EH (cell line): ENCODE results near the gene NFATC2IP.
A peak's percentile ranks its signal among the peaks of the same experiment; 100 is the strongest.
"Not testable (repeated sequence)": the region's sequence is repeated elsewhere in the genome, so short reads cannot be mapped to it uniquely, and the experiment has no call there.

Experiments used
- DNase-seq: peaks from one replicate; pipeline ENCODE4 v3.0.0-alpha.2; 2015; ENCODE audit warnings: low read depth

Gene NFATC2IP

DNA sequence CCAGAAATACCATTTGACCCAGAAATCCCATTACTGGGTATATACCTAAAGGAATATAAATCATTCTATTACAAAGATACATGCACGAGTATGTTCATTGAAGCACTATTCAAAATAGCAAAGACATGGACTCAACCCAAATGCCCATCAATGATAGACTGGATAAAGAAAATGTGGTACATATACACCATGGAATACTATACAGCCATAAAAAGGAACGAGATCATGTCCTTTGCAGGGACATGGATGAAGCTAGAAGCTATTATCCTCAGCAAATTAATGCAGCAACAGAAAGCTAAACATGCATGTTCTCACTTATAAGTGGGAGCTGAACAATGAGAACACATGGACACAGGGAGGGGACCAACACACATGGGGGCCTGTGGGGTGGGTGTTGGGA lies 24.5 kb upstream of the NFATC2IP start:
- DNase-seq: not testable (repeated sequence)

DNA sequence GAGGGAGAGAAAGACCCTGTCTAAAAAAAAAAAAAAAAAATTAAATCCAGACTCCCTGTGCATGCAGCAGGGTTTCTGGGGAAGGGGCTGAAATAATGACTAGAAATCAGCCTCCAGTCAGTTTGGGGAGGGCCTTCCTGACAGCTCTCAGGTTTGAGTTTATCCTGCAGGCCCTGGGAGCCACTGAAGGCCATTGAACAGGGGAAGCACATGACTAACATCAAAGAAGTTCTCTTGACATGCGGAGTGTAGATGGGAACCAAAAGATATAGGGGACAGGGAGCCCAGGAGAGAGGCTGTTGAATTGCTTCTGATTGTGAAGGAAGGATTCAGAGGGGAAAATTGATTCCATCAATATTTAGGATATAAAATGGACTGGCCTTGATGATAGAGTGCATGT lies 22.9 kb upstream of the NFATC2IP start:
- no peak for DNase-seq

DNA sequence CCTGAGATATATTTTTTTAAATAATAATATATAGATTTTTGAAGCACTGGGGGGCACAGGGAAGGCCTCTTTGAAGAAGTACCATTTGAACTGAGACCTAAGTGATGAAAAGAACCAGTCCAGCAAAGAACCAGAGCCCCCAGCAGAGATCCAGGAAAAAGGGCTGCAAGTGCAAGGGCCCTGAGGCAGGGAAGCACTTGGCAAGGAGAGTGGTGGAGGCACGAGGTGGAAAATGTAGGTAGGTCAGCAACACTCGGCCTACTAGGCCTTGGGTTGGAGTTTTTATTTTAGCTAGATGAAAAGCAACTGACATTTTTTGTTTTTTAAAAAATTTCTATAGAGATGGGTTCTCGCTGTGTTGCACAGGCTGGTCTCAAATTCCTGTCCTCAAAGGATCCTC lies 20.5 kb upstream of the NFATC2IP start:
- no peak for DNase-seq

DNA sequence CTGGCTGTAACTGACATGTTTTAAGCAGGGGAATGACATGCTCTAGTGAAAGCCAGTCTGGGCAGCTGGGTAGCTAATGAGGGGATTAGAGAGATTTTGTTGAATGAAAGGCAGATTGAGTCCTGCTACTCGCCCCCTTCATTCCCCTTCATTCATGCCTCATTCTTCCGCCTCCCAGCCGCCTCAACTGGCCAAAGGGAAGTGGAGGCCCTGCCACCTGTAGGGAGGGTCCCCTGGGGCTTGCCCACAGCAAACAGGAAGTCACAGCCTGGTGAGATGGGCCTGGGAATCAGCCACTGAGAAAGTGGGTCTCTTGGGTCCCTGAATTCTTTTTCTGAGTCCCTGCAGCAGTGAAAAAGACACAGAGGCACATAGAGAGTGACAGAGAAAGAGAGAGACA lies 20.1 kb upstream of the NFATC2IP start:
- no peak for DNase-seq

DNA sequence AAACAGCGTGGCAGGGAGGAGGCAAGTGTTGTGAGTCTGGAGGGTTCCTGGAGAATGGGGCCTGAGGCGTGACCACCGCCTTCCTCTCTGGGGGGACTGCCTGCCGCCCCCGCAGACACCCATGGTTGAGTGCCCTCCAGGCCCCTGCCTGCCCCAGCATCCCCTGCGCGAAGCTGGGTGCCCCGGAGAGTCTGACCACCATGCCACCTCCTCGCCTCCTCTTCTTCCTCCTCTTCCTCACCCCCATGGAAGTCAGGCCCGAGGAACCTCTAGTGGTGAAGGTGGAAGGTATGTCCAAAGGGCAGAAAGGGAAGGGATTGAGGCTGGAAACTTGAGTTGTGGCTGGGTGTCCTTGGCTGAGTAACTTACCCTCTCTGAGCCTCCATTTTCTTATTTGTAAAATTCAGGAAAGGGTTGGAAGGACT lies 18.9 kb upstream of the NFATC2IP start, which contains the start of gene CD19:
Gene CD19 (plus strand): TSS at position 171 of the 425 bp plus-strand sequence. CDS start 30 bp downstream, at position 201.
- no peak for DNase-seq

DNA sequence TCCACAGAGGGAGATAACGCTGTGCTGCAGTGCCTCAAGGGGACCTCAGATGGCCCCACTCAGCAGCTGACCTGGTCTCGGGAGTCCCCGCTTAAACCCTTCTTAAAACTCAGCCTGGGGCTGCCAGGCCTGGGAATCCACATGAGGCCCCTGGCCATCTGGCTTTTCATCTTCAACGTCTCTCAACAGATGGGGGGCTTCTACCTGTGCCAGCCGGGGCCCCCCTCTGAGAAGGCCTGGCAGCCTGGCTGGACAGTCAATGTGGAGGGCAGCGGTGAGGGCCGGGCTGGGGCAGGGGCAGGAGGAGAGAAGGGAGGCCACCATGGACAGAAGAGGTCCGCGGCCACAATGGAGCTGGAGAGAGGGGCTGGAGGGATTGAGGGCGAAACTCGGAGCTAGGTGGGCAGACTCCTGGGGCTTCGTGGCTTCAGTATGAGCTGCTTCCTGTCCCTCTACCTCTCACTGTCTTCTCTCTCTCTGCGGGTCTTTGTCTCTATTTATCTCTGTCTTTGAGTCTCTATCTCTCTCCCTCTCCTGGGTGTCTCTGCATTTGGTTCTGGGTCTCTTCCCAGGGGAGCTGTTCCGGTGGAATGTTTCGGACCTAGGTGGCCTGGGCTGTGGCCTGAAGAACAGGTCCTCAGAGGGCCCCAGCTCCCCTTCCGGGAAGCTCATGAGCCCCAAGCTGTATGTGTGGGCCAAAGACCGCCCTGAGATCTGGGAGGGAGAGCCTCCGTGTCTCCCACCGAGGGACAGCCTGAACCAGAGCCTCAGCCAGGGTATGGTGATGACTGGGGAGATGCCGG lies 18.2 kb upstream of the NFATC2IP start:
- no peak for DNase-seq

DNA sequence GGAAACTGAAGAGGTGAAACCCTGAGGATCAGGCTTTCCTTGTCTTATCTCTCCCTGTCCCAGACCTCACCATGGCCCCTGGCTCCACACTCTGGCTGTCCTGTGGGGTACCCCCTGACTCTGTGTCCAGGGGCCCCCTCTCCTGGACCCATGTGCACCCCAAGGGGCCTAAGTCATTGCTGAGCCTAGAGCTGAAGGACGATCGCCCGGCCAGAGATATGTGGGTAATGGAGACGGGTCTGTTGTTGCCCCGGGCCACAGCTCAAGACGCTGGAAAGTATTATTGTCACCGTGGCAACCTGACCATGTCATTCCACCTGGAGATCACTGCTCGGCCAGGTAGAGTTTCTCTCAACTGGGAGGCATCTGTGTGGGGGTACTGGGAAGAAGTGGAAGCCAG lies 17.6 kb upstream of the NFATC2IP start:
- no peak for DNase-seq

DNA sequence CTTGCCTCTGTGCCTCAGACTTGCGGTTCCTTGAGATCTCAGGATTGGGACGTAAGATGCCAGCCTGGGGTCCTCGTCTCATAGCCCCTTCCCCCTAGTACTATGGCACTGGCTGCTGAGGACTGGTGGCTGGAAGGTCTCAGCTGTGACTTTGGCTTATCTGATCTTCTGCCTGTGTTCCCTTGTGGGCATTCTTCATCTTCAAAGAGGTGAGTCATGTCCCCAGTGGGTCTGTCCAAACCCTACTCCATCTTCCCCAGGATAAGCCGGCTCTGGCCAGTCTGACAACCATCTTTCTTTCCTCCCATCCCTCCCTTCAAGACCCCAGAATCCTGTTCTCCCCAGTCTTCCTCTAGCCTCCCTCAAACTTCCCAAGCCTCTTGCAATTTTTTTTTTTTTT lies 15.4 kb upstream of the NFATC2IP start:
- DNase-seq: peak; percentile 10

DNA sequence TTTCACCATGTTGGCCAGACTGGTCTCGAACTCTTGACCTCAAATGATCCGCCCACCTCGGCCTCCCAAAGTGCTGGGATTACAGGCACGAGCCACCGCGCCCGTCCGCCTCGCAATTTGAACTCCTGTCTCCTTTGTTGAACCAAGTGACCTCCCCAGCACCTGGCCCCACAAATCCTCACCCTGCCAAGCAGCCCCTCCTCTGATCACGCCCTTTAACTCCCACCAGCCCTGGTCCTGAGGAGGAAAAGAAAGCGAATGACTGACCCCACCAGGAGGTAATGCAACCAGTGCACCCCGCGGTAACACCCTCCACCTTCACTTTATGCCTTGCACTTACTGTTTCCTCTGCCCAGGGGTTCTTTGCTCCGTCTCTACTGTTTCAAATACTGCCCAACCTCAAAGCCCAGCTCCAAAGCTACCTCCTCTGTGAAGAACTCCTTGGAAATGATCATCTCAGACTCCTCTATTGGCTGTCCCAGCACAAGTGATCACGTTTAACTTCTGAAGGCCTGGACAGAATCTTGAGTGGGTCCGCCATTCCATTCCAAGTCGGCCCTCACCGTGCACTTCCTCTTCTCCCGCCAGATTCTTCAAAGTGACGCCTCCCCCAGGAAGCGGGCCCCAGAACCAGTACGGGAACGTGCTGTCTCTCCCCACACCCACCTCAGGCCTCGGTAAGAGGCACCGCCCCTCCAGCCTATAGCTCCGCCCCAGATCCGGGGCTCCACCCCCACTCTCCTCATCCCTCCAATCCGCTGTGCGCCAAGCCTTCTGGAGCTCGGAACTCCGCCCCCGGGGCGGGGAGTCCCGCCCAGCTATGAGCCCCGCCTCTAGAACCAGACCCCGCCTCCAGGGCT lies 14.6 kb upstream of the NFATC2IP start:
- peak; percentile 72 for DNase-seq

DNA sequence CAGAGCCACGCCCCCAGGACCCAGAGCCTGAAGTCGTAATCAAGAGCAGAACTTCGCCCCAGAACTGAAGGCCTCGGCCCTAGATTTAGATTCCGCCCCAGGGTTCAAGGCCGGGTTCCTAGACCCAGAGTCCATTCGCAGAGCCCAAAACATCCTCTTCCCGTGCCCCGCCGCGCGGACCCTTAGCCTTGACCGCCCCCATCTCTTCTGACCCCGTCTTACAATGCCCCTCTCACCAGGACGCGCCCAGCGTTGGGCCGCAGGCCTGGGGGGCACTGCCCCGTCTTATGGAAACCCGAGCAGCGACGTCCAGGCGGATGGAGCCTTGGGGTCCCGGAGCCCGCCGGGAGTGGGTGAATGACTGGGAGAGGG lies 14.0 kb upstream of the NFATC2IP start:
- no peak for DNase-seq

DNA sequence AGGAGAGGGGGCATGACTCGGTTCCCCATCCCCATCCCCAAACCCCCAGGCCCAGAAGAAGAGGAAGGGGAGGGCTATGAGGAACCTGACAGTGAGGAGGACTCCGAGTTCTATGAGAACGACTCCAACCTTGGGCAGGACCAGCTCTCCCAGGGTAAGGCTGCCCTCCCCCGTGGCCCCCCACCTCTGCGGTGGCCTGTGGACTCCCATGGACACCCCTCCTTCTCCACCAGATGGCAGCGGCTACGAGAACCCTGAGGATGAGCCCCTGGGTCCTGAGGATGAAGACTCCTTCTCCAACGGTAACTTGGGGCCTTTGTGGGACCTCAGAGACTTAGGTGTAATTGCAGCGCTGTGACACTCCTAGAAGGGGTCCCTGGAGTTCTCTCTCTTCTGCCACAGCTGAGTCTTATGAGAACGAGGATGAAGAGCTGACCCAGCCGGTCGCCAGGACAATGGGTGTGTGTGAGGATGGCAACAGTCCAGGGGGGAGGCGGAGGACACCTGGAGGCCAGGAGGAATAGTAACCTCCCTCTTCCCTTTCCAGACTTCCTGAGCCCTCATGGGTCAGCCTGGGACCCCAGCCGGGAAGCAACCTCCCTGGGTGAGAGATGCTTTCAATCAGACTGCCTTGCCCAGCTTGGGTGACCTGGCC lies 13.4 kb upstream of the NFATC2IP start:
- no peak for DNase-seq

DNA sequence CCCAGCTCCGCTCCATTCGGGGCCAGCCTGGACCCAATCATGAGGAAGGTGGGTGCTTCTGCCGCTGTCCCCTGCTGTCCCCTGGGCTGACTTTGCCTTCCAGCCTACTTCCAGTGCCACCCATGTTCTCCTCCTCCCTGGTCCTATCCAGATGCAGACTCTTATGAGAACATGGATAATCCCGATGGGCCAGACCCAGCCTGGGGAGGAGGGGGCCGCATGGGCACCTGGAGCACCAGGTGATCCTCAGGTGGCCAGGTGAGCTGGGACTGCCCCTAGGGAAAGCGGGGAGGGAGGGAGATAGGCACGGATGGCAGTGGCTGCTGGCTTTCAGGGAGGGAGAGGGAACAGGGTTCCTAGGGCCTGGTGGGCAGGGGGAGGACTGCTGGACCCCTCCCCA lies 12.0 kb upstream of the NFATC2IP start:
- no peak for DNase-seq

DNA sequence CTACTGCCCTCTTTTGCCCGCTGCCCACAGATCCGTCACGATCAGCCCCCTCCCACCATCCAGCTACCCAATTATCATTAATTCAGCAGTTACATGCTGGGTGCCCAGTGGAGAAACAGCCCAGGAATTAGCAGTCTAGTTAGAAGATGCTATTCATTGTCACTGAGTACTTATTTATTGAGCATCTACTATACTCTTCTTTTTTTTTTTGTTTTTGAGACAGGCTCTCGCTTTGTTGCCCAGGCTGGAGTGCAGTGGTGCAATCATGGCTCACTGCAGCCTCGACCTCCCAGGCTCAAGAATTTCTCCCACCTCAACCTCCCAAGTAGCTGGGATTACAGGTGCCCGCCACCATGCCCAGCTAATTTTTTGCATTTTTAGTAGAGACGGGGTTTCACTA lies 10.9 kb upstream of the NFATC2IP start:
- not testable (repeated sequence) for DNase-seq

DNA sequence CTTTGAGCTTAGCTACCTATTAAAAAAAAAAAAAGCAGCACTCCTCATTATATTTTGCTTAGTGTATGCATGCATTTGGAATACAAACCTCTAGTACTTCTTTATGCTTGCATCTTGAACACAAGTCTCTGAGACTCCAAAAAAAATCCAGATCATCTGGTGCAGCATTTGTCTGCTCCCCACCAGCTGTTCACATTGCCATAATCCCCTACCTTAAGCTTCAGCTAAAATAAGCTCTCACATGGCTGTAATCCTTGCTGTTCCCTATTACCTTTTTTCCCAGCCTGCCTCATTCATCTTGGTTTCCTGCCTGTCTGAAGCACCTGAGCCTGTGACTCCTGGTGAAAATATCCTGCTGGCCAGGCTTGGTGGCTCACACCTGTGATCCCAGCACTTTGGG lies 7.5 kb upstream of the NFATC2IP start:
- DNase-seq: no peak

DNA sequence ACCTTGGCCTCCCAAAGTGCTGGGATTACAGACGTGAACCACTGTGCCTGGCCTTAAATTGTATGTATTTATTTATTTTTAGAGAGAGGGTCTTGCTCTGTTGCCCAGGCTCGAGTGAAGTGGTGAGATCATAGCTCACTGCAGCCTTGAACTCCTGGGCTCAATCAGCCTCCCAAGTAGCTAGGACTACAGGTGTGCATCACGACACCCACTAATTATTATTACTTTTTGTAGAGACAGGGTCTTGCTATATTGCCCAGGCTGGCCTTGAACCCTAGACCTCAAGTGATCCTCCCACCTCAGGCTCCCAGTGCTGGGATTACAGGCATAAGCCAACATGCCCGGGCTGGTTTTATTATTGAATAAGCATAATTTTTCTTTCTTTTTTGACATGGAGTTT lies 4.1 kb upstream of the NFATC2IP start:
- no peak for DNase-seq

DNA sequence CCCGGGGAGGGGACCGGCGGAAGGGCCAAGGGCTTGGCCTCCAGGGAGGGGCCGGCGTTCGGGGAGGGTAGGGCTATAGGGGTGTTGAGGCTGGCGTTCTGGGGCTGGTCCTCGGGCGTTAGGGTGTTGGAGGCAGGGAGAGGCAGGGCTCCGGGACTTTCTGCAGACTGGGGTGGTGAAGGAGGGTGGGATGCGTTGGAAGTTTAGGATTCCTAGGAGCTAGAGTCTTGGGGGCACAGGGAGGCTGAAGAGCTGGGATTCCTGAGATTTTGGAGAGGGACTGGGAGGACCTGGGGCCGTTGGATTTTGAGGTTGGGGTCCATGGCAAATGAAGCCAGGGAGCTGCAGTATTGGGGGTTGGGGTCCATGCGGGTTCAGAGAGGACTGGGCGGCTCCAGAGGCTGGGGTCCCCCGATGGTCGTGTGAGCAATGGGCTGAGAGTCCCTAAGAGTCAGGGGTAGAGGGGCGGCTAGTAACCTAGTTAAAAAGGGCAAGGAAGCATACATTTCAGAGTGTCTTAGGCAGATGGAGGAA lies 740 bp downstream of the NFATC2IP start:
- DNase-seq: peak; percentile 36

DNA sequence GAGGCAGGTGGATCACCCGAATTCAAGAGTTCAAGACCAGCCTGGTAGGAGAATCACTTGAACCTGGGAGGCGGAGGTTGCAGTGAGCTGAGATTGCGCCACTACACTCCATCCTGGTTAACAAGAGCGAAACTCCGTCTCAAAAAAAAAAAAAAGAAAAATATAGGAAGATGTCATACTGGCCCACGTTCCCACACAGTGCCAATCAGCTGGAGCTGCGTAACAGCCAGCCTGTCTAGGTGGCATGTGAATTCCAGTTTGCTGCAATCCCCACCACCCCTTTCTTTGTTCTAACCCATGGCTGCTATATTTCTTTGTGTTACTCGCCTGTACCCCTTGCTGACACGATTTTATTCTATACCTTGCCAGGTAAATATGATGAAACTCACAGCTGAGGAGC lies 7.5 kb downstream of the NFATC2IP start:
- DNase-seq: no peak

DNA sequence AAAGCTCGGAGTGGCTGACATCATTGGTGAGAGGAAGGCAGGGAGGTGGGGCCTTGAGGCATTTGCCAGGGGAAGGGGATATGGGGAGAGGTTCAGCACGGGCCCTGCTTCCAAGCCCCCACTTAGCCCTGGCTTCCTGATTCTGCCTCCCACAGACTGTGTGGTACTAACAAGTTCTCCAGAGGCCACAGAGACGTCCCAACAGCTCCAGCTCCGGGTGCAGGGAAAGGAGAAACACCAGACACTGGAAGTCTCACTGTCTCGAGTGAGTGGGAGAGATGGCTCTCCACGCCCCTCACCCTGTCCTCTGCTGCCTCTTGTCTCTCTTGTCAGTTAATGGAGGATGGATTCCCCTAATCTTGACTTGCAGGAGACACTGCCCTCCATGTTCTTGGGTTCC lies 8.1 kb downstream of the NFATC2IP start:
- no peak for DNase-seq

DNA sequence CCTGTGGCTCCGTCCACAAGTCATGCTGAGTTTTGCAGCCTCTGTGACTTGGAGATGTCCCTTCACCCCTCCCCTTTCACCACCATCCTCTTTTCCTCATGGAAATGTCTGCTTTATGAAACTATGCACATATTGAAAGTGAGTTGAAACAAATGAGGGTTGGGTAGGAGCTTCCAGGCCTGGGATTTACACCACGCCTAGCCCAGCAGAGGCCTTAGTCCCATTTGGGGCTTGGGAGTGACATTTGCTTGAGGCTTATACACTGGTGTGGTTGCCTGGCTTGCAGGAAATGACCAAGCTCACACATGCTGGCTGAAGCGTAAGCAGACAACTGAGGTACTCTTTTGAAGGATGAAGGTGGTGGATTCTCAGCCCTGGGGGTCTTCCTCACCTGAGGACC lies 13.3 kb downstream of the NFATC2IP start:
- no peak for DNase-seq

DNA sequence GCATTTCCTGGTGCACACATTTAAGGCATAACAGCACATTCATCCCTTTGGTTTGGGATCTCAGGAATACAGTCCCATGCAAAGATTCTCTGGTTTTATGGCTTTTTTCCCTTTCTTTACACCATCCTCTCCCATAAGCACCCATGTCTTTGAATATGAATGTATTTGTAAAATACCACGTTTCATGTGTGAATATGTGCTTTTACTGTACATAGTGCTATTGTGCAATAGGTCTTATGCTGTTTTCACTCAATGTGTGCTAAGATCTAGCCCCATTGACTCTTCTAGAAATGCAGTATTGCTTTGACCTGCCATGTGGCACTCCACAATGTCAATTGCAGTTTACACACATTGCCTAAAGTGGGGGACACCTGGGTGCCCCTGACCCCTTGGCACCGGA lies 13.8 kb downstream of the NFATC2IP start:
- DNase-seq: no peak

DNA sequence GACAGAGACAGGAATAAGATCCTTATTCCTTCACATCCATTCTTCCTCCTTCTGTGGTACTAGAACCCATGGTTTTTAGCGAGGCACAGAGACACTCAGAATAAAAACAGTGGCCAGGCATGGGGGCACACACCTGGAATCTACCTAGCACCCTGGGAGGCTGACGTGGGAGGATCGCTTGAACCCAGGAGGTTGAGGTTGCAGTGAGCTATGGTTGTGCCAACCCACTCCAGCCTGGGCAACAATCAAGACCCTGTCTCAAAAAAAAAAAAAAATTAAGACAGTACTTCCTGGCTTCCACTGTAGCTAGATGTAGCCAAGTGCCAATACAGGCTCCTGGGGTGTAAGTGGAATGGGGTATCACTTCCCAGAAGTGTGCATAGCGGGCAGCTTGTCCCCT lies 16.4 kb downstream of the NFATC2IP start:
- no peak for DNase-seq

DNA sequence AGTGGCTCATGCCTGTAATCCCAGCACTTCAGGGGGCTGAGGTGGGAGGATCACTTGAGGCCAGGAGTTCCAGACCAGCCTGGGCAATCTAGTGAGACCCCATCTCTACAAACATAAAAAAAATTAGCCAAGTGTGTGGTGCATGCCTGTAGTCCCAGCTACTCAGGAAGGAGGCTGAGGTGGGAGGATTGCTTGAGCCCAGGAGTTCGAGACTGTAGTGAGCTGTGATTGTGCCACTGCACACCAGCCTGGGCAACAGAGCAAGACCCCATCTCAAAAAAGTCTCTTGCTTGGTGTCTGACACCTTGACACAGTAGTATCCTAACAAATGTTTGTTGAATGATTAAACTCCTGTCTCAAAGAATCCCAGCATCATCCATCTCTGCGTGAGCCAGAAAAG lies 19.0 kb downstream of the NFATC2IP start:
- DNase-seq: not testable (repeated sequence)
